SKM-1 (cell line): ENCODE measurements around the gene ESRRA.

Source experiments
- DNase-seq: peaks from one replicate; lab custom pipeline; 2025; ENCODE audit not compliant: unreplicated experiment; lab: John Stamatoyannopoulos, UW

ESRRA gene

GRCh38 chr11:64364435-64364834 lies 59.1 kb downstream of the ESRRA start:
- no peak for DNase-seq

GRCh38 chr11:64364911-64365310 lies 59.6 kb downstream of the ESRRA start:
- no peak for DNase-seq
